Measurements from ENCODE around the gene URB1.

DNA sequence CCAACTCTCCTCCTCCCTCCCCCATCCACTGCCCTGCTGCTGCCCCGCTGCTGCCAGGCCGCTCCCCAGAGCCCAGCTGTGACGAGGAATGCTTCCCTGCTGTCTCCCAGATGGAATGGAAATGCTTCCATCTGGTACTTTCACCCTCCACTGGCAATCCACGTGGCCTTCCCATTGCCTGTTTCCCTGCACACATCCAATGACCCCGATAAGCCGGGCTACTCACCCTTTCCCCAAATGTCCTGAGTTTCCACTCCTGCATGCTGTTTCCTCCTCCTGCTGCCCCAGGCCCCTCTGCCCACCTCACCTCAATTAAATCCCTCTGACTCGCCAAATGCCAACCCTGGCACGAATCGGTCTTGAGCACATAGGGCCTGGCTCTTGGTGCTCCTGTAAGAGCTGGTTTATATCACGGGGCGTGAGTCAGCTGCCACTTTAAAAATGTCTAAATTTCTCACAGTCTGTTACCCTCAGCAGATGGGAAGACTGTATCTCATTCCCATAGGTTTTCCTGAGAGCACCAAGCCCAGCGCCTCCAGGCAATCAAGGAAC lies 57.8 kb downstream of the URB1 start:
- TF ChIP-seq CTCF (IDR thresholded peaks at IDR 0.05) (no peak), REST (IDR thresholded peaks at IDR 0.05; ENCODE audit: insufficient read depth in 1 of 2, low read depth in 2 of 2, low read length in 1 of 2) (no peak), POLR2AphosphoS5 (IDR thresholded peaks at IDR 0.05; ENCODE audit: low read depth, low read length) (no peak)
